KBM-7 (cell line): Measurements from ENCODE around the gene TNFSF11.

ENCODE experiments used
- DNase-seq: peaks from one replicate; pipeline ENCODE4 v3.0.0-alpha.2; 2015
- in situ Hi-C: fragments of 300-500 bp; cut with MboI; formaldehyde crosslinking; loops from 2 replicates; pipeline ENCODE4 v1.14.3; 2020; ENCODE audit warnings: low sequenced_read_pairs, low pct_unique_long_range_greater_than_20kb, mixed read lengths

TNFSF11 gene

DNA sequence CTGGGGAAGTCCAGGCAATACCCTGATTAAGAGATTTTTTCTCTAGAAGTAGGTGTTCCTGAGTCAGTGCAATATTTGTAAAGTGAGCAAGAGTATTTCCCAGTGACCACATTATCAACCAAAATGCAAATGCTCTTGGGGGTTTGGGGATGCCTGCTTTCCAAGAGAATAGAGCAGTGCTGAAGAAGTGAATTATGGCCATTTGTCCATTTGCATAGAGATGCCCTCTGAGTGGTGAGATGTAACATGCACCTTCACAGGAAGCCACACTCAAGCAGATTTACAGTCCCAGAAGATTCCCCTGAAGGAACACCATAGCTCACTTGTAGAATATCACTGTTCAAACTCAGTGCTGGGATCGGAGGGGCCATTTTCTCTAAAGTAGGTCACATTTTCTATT, 71.8 kb downstream of the TNFSF11 start:
- no peak for DNase-seq
- in situ Hi-C loops, result no loop called here

- no peak for DNase-seq
Measured at GRCh38 chr13:42649141-42649540, 75.2 kb downstream of the TNFSF11 start.

GRCh38 chr13:42649831-42650230, 75.9 kb downstream of the TNFSF11 start:
- in situ Hi-C loops, result no loop called here
- DNase-seq, result no peak

More at GRCh38 chr13:42649141-42649540, 75.2 kb downstream of the TNFSF11 start:
- in situ Hi-C loops, result no loop called here

GRCh38 chr13:42650506-42650905, 76.6 kb downstream of the TNFSF11 start:
- in situ Hi-C loops, result no loop called here
- no peak for DNase-seq

DNA sequence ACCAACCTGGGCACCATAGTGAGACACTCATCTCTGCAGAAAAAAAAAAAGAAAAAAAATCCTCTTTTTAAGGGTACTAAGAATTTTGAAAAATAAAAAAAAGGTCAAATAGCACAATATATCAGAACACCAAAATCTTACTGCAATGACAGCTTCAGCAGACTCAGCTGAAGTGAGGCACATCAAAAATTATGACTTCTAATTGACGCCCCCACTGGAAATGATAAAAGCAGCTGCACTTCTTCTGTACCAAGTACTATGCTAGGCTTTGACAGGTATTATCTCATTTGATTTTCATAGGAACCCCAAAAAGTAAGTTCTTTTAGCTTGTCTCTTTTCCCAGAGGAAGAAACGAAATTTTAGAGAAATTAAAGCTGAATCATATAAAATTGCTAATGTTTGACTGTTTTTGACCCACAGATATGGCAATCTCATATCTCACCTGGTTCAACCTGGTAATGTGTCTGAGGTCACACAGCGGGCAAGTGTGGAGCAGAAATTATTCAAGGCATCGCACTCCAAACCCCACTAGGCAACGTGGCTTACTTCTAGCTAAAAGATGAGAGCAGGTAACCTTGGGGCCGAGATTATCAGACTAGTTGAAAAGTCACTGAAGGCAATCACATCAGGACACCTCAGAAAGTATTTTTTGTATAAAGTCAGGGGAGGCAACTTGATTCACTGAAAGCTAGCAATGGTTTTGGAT, 78.1 kb downstream of the TNFSF11 start:
- no peak for DNase-seq
- in situ Hi-C loops, result no loop called here

DNA sequence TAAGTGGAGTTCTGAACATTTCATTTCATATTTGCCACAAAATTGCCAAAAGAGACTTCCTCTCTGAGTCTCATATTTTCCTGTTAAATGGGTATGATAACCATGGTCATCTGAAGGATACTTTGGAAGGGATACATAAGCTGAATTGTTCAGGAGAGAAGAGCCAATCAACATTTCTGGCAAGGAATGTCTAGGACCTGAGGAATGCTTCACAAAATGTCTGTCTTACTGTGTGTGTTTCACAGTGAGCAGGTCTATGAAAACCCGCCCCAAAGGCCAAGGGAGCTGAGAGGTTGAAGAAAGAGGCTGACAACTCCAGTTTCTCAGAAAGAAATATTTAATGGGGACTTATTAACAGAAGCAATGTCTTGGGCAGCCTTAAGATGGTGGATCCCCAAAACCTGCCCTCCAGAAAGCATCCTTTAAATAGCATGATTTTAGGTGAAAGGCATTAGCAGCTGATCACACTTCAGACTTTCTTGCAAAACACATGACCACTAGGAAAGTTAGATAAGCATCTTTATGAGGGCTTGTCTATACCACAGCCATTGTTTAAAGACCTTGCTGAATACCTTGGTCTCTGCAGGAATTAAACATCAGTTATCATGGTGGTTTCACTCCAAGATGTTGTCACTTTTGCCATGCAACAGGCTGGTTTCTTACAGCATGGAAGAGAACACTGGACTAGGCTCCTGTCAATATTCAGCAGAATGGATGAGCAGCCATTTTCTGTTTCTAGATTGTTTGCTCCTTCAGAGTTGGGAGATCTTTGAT, 78.9 kb downstream of the TNFSF11 start:
- in situ Hi-C loops, result no loop called here
- no peak for DNase-seq

- in situ Hi-C loops, result no loop called here
- no peak for DNase-seq
Measured at GRCh38 chr13:42653679-42654078, 79.7 kb downstream of the TNFSF11 start.

- DNase-seq, result no peak
- in situ Hi-C loops, result no loop called here
Measured at GRCh38 chr13:42654212-42654611, 80.3 kb downstream of the TNFSF11 start.

GRCh38 chr13:42654722-42655121, 80.8 kb downstream of the TNFSF11 start:
- no peak for DNase-seq
- in situ Hi-C loops, result no loop called here

DNA sequence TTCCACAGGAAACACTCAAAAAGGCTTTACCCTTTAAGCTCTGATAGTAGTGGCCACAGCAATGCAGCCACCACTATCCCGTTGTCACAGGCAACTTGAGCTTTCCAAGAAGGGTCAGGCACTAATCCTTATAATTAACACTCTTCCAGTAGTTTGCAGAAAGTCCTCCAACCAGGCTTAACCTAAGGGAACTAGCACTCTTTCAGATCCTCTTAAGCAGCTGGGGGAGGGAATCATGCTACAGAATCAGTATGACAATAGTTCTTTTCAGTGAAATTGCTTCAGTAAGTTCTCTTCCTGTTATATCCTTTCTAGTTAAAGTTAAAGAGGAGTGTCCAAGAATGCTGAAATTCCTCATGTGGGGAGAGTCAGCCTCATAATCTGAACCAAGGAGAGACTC, 82.2 kb downstream of the TNFSF11 start:
- in situ Hi-C loops, result no loop called here
- no peak for DNase-seq

- in situ Hi-C loops, result no loop called here
- no peak for DNase-seq
Measured at GRCh38 chr13:42656958-42657357, 83.0 kb downstream of the TNFSF11 start.
